ENCODE measurements around the gene PTPRE.

DNA sequence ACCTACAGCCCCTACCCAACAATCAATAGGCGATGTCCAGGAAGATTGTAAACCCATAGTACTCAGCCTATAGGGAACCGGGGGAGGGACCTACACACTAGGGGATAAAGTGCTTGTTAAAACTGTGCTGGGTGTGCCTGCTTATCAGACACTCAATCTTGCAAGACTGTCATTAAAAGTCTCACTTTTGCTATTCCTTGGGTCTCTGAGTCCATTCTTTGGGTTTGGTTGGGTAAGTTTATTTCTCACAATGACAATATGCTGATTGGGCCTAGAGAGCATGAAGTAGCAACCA, 45.6 kb downstream of the PTPRE start:
- TF ChIP-seq YY1 (IDR thresholded peaks at IDR 0.05; ENCODE audit: low read depth, low read length) (no peak), KLF5 (IDR thresholded peaks at IDR 0.05; ENCODE audit: partially characterized antibody) (no peak)
- TF ChIP-seq, protein P1, sequence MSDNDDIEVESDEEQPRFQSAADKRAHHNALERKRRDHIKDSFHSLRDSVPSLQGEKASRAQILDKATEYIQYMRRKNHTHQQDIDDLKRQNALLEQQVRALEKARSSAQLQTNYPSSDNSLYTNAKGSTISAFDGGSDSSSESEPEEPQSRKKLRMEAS (IDR thresholded peaks at IDR 0.05; ENCODE audit: low read depth, low read length) = no peak
